Prostate gland (tissue), 2 donors: Measurements from ENCODE around the gene SP110. TPM values are rescaled to one million over a fixed set of nuclear protein-coding genes. Genes with fewer than 3 reads are reported as not detected.

ENCODE experiments used
- total RNA-seq, 2 donors: library from RNA; depleted of rRNA; stranded (reverse); fragments of >200 nt; gene quantifications; one replicate each; pipeline ENCODE4 v1.1.0, GENCODE V29; 2016

The SP110 gene
- total RNA-seq, 2 donors from 2014 or later, result 26.5 to 39.3 TPM

Other genes with a start within 250 kb of the SP110 start
- gene SLC16A14, start 151.1 kb downstream of the SP110 start, total RNA-seq, result 10 to 100 TPM in 1 of 2 donors, 1 to 10 TPM in 1; 3.2 to 14.7 TPM
- under 1 TPM in 1 of 2 donors, not detected in 1; 0.51 TPM for gene SP140, start 5.8 kb upstream of the SP110 start, total RNA-seq
- gene SP140L, start 107.2 kb upstream of the SP110 start, total RNA-seq, result 10 to 100 TPM in 1 of 2 donors, 1 to 10 TPM in 1; 3.6 to 15.2 TPM
- 10 to 100 TPM; 51.6 to 69.0 TPM for gene SP100, start 196.2 kb upstream of the SP110 start, total RNA-seq